Brain microvascular endothelial cell (primary cell): Measurements from ENCODE around the gene CSRNP3.
A peak's percentile ranks its signal among the peaks of the same experiment; 100 is the strongest.

Source experiments
- DNase-seq: peaks from one replicate; pipeline ENCODE4 v3.0.0-alpha.2; 2020
- H3K27ac ChIP-seq: fragments of 250-450 bp; sonication (Bioruptor Pico); 2 replicates; pipeline ENCODE4 v1.5.1; 2020; ENCODE audit warnings: mild to moderate bottlenecking, moderate library complexity
- H3K27me3 ChIP-seq: fragments of 250-450 bp; sonication (Bioruptor Pico); replicated peaks from 2 replicates; pipeline ENCODE4 v1.5.1; 2020; ENCODE audit warnings: mild to moderate bottlenecking
- H3K36me3 ChIP-seq: fragments of 250-450 bp; sonication (Bioruptor Pico); replicated peaks from 2 replicates; pipeline ENCODE4 v1.5.1; 2020; ENCODE audit warnings: mild to moderate bottlenecking
- H3K4me3 ChIP-seq: 2 replicates; pipeline ENCODE4 v1.5.1; 2011; ENCODE audit warnings: low read depth, mild to moderate bottlenecking, control low read depth, low read length, moderate library complexity
- CTCF ChIP-seq: IDR thresholded peaks from 2 replicates; pipeline ENCODE4 v1.5.1; 2011; ENCODE audit warnings: low read depth, mild to moderate bottlenecking, moderate library complexity, low read length, control low read depth, inconsistent platforms; ENCODE audit errors: missing control alignments
- in situ Hi-C: cut with HindIII; loops from 2 replicates; pipeline ENCODE4 v1.10.0; 2017; ENCODE audit warnings: low sequenced_read_pairs, low pct_ligation_motif_present

CSRNP3 gene

GRCh38 chr2:165440367-165440766 lies 29.1 kb upstream of the CSRNP3 start:
- H3K27me3 ChIP-seq = no peaks in the 10 kb centered on the region
- H3K36me3 ChIP-seq = no peaks in the 10 kb centered on the region
- no peak overlapping the region for H3K27ac ChIP-seq
- peak; percentile 72 for DNase-seq
- TF ChIP-seq CTCF = no peak
- H3K4me3 ChIP-seq = no peak overlapping the region
- in situ Hi-C loops = no loop called here

- H3K27ac ChIP-seq = no peak overlapping the region
- DNase-seq = no peak
- no peak overlapping the region for H3K4me3 ChIP-seq
- no peak for TF ChIP-seq CTCF
- no peaks in the 10 kb centered on the region for H3K36me3 ChIP-seq
- in situ Hi-C loops = no loop called here
- no peaks in the 10 kb centered on the region for H3K27me3 ChIP-seq
These were observed 26.0 kb upstream of the CSRNP3 start for GRCh38 chr2:165443511-165443910.

- no peak for TF ChIP-seq CTCF
- in situ Hi-C loops = no loop called here
These were observed 21.1 kb upstream of the CSRNP3 start for GRCh38 chr2:165448406-165448805.

GRCh38 chr2:165450156-165450555 lies 19.3 kb upstream of the CSRNP3 start:
- Histone ChIP-seq H3K4me3 (no peak overlapping the region), H3K27ac (no peak overlapping the region), H3K27me3 (no peaks in the 10 kb centered on the region), H3K36me3 (no peaks in the 10 kb centered on the region)
- no peak for TF ChIP-seq CTCF
- in situ Hi-C loops = no loop called here
- DNase-seq = no peak

More at GRCh38 chr2:165448406-165448805, 21.1 kb upstream of the CSRNP3 start:
- no peak overlapping the region for H3K4me3 ChIP-seq
- no peak for DNase-seq
- H3K27me3 ChIP-seq = no peaks in the 10 kb centered on the region
- no peak overlapping the region for H3K27ac ChIP-seq
- no peaks in the 10 kb centered on the region for H3K36me3 ChIP-seq

- no peak for TF ChIP-seq CTCF
- Histone ChIP-seq H3K27ac (no peak overlapping the region), H3K4me3 (no peak overlapping the region), H3K36me3 (no peaks in the 10 kb centered on the region), H3K27me3 (no peaks in the 10 kb centered on the region)
- in situ Hi-C loops = no loop called here
- no peak for DNase-seq
These were observed 17.2 kb upstream of the CSRNP3 start for GRCh38 chr2:165452327-165452726.

- Histone ChIP-seq H3K27ac (no peak overlapping the region), H3K36me3 (no peaks in the 10 kb centered on the region), H3K4me3 (no peak overlapping the region), H3K27me3 (no peaks in the 10 kb centered on the region)
- no peak for TF ChIP-seq CTCF
- no peak for DNase-seq
- in situ Hi-C loops = no loop called here
These were observed 15.9 kb upstream of the CSRNP3 start for GRCh38 chr2:165453561-165454094.
